Ovary (tissue), 9 donors: ENCODE measurements around the gene PPP6R3. TPM values are rescaled to one million over a fixed set of nuclear protein-coding genes. Genes with fewer than 3 reads are reported as not detected.

Experiments
- DNase-seq, 5 donors: peaks; one replicate each; pipeline ENCODE4 v3.0.0-alpha.2; 2019 to 2020
- H3K27ac ChIP-seq, 2 donors: fragments of 200-600 bp; one replicate each; pipeline versions ENCODE4 v1.5.1 to v1.8.0; 2019 to 2022
- H3K27me3 ChIP-seq: fragments of 200-600 bp; one replicate; pipeline ENCODE4 v1.8.0; 2022
- H3K36me3 ChIP-seq: fragments of 200-600 bp; sonication (generic); one replicate; pipeline ENCODE4 v1.5.1; 2019
- H3K4me1 ChIP-seq: one replicate; pipeline ENCODE4 v1.8.1; 2013; ENCODE audit warnings: mild to moderate bottlenecking, moderate library complexity; ENCODE audit not compliant: insufficient read depth
- H3K4me3 ChIP-seq: fragments of 200-600 bp; sonication (generic); one replicate; pipeline ENCODE4 v1.5.1; 2017
- H3K9me3 ChIP-seq, 2 donors: fragments of 200-600 bp in 1 of 2; sonication (generic) in 1 of 2; one replicate each; pipeline versions ENCODE4 v1.5.1 to v1.8.1; 2013 to 2019; ENCODE audit warnings: mild to moderate bottlenecking in 1 of 2, moderate library complexity in 1 of 2
- CTCF ChIP-seq, 3 donors: fragments of 450-650 bp in 2 of 3; fragments of 200-600 bp in 1 of 3; IDR thresholded peaks; one replicate each; pipeline versions ENCODE4 v1.5.1 to v1.8.0; 2016 to 2022; ENCODE audit warnings: antibody characterized with exemption in 3 of 3, mild to moderate bottlenecking in 1 of 3
- EP300 ChIP-seq: sonication (generic); formaldehyde crosslinking; IDR thresholded peaks from one replicate; pipeline ENCODE4 v1.6.1; 2017; ENCODE audit warnings: antibody characterized with exemption
- POLR2A ChIP-seq: fragments of 450-650 bp; IDR thresholded peaks from one replicate; pipeline ENCODE4 v1.6.1; 2017; ENCODE audit warnings: antibody characterized with exemption, mild to moderate bottlenecking, moderate library complexity
- WGBS, 3 donors: extraction: QIAGEN DNeasy Blood & Tissue Kit in 1 of 3; methylation state at CpG; one replicate each; pipeline versions ENCODE4 v1.1.5 to v1.1.7; 2013 to 2017; 5-methylcytosine and 5-hydroxymethylcytosine counted together
- intact Hi-C, 4 donors: fragments of 100-400 bp; cut with DNase I; formaldehyde crosslinking; loops; one replicate each; pipeline versions ENCODE4 v1.11.0 to v1.15.1; 2022 to 2023
- polyA plus RNA-seq, 2 donors: library from polyadenylated mRNA; stranded (reverse); fragments of 200-250 nt in 1 of 2; fragments of 350-450 nt in 1 of 2; fragmentation: Illumina TruSeq in 1 of 2; extraction: RNeasy Lipid Tissue Mini Kit (QIAGEN cat#74804) in 1 of 2; gene quantifications; one replicate each; pipeline ENCODE4 v1.2.3, GENCODE V29; 2013 to 2014
- total RNA-seq, 7 donors: library from RNA; depleted of rRNA in 2 of 7; stranded (reverse); fragments of >200 nt in 2 of 7; fragmentation: NEBNext Ultra II Directional in 3 of 7; extraction: Animal tissue kit (Norgen Biotek cat#: 25700) in 3 of 7; gene quantifications; one replicate each; pipeline versions ENCODE4 v1.1.0 to v1.2.4, GENCODE V29; 2016 to 2023
- donor health status: DM: no; HTN: no; CAD: no; lungs with moderate emphysema.
- donor health status: DM: no; HTN: no; CAD: no.
- donor health status: Bipolar disorder and iron deficiency.
- donor health status: DM: yes; HTN: yes; CAD: no.
- donor health status: DM: no; HTN: no; CAD: no.
- donor health status: DM: yes; HTN: yes; CAD: no.

PPP6R3 gene
- total and polyA plus RNA-seq, 9 donors = 36.4 to 122 (median 103) TPM

- Histone ChIP-seq H3K4me1 (peaks cover 17% of the 10 kb centered on the region), H3K36me3 (no peaks in the 10 kb centered on the region), H3K9me3 (no peaks in the 10 kb centered on the region), H3K27ac (no peak overlapping the region), H3K4me3 (no peak overlapping the region), H3K27me3 (no peaks in the 10 kb centered on the region)
- 16 to 19% (median 18%) methylated on average over 4 of the region's 4 CpGs for WGBS, 3 donors
- intact Hi-C loops = no loop called here
- TF ChIP-seq POLR2A (no peak), EP300 (no peak), CTCF (IDR thresholded peaks at IDR 0.05) (no peak)
- DNase-seq = no peak
These were observed 48.5 kb downstream of the PPP6R3 start for GRCh38 chr11:68509066-68509465.

- Histone ChIP-seq H3K27me3 (no peaks in the 10 kb centered on the region), H3K4me3 (no peak overlapping the region), H3K4me1 (peaks cover 6% of the 10 kb centered on the region), H3K27ac (no peak overlapping the region), H3K9me3 (no peaks in the 10 kb centered on the region), H3K36me3 (no peaks in the 10 kb centered on the region)
- DNase-seq = no peak
- intact Hi-C loops = loop anchor here in 1 of 4 donors (10.0 kb wide), 1 partner anchor 49 kb away; the partner anchor contains the start of gene PPP6R3
- 85 to 89% (median 86%) methylated on average over 6 of the region's 6 CpGs for whole genome bisulfite sequencing, 3 donors
- TF ChIP-seq POLR2A (no peak), EP300 (no peak), CTCF (IDR thresholded peaks at IDR 0.05) (no peak)
These were observed 53.5 kb downstream of the PPP6R3 start for GRCh38 chr11:68513930-68514487.

- H3K27ac ChIP-seq = no peak overlapping the region
- no peak overlapping the region for H3K4me3 ChIP-seq
- intact Hi-C loops = loop anchor here in 1 of 4 donors (10.0 kb wide), 1 partner anchor 52 kb away; the partner anchor contains the start of gene PPP6R3
- 77 to 85% (median 83%) methylated on average over 5 of the region's 5 CpGs for WGBS, 3 donors
- H3K4me1 ChIP-seq = no peaks in the 10 kb centered on the region
- H3K36me3 ChIP-seq = no peaks in the 10 kb centered on the region
- TF ChIP-seq EP300 (no peak), POLR2A (no peak), CTCF (IDR thresholded peaks at IDR 0.05) (no peak)
- DNase-seq = no peak
- H3K27me3 ChIP-seq = no peaks in the 10 kb centered on the region
- no peaks in the 10 kb centered on the region for H3K9me3 ChIP-seq
These were observed 56.7 kb downstream of the PPP6R3 start for GRCh38 chr11:68517121-68517741.

DNA sequence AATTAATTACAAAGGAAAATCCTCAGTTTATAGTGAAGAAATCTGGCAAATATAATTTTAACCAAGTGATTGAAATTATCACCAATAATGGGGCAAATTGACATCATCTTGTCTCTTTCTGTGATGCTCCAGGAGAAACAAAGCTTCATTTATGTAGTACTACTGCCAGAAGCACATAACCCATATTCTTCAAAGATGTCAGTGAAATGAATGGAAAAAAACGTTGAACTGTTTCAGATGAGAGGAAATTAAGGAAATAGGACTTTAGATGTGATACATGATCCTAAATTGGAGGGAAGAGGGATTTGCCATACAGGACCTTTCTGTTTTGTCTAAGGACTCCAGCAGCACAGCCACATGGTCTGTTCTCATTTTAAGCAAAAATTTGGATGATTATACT, 57.6 kb downstream of the PPP6R3 start:
- DNase-seq = no peak
- no peaks in the 10 kb centered on the region for H3K4me1 ChIP-seq
- no peak overlapping the region for H3K4me3 ChIP-seq
- WGBS, 3 donors = 17 to 24% (median 22%) methylated on average over 1 of the region's 1 CpG
- intact Hi-C loops = loop anchor here in 1 of 4 donors (10.0 kb wide), 1 partner anchor 53 kb away; the partner anchor contains the start of gene PPP6R3
- H3K9me3 ChIP-seq = no peaks in the 10 kb centered on the region
- TF ChIP-seq EP300 = no peak
- no peak for TF ChIP-seq POLR2A
- no peak for TF ChIP-seq CTCF (IDR thresholded peaks at IDR 0.05)
- H3K27ac ChIP-seq = no peak overlapping the region
- no peaks in the 10 kb centered on the region for H3K27me3 ChIP-seq
- no peaks in the 10 kb centered on the region for H3K36me3 ChIP-seq
